ENCODE data around the gene ERGIC2.

DNA sequence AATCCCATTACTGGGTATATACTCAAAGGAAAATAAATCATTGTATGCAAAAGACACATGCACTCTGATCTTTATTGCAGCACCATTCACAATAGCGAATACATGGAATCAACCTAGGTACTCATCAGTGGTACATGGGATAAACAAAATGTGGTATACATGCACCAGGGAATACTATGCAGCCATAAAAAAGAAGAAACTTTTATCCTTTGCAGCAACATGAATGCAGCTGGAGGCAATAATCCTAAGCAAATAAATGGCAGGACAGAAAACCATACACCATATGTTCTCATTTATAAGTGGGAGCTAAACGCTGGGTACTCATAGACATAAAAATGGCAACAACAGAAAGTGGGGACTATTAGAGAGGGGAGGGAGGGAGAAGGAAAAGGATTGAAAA lies 15.9 kb downstream of the ERGIC2 start:
- TF ChIP-seq, protein P1, sequence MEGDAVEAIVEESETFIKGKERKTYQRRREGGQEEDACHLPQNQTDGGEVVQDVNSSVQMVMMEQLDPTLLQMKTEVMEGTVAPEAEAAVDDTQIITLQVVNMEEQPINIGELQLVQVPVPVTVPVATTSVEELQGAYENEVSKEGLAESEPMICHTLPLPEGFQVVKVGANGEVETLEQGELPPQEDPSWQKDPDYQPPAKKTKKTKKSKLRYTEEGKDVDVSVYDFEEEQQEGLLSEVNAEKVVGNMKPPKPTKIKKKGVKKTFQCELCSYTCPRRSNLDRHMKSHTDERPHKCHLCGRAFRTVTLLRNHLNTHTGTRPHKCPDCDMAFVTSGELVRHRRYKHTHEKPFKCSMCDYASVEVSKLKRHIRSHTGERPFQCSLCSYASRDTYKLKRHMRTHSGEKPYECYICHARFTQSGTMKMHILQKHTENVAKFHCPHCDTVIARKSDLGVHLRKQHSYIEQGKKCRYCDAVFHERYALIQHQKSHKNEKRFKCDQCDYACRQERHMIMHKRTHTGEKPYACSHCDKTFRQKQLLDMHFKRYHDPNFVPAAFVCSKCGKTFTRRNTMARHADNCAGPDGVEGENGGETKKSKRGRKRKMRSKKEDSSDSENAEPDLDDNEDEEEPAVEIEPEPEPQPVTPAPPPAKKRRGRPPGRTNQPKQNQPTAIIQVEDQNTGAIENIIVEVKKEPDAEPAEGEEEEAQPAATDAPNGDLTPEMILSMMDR (IDR thresholded peaks at IDR 0.05): no peak
- no peak for TF ChIP-seq POLR2A (IDR thresholded peaks at IDR 0.05)
